Fibroblast of lung (primary cell): ENCODE results near the gene INTS11.

ENCODE experiments used
- EZH2 ChIP-seq: IDR thresholded peaks from 2 replicates; pipeline ENCODE4 v1.5.1; 2012; ENCODE audit warnings: low read length, control low read depth, mild to moderate bottlenecking; ENCODE audit errors: missing control alignments
- TF ChIP-seq, protein P1 (sequence below), 2 donors: IDR thresholded peaks in 1 of 2; conservative IDR thresholded peaks in 1 of 2; 1 replicate in 1 of 2; 2 replicates in 1 of 2; pipeline ENCODE4 v1.5.1; 2011 to 2012; ENCODE audit warnings: low read length in 2 of 2, control low read depth in 1 of 2, inconsistent platforms in 1 of 2, low read depth in 1 of 2, mild to moderate bottlenecking in 1 of 2

DNA sequence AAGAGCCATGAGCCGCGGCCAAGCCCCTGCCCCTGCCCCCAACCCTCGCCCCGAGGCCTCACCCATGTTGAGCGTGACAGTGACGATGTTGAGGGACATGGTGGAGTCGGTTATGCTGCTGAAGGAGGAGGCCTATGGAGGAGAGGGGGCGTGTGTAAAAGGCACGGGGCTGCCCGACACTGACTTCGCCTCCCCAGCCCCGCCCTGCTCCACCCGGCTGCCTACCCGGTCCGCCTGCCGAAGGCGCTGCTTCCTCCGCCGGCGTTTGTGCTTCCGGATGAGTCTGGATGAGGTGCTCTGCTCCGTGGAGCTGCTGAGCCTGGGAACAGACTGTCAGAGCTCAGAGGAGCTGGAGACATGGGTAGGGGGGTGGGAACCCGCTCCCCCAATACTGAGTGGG, 15.7 kb upstream of the INTS11 start:
- TF ChIP-seq, protein P1, sequence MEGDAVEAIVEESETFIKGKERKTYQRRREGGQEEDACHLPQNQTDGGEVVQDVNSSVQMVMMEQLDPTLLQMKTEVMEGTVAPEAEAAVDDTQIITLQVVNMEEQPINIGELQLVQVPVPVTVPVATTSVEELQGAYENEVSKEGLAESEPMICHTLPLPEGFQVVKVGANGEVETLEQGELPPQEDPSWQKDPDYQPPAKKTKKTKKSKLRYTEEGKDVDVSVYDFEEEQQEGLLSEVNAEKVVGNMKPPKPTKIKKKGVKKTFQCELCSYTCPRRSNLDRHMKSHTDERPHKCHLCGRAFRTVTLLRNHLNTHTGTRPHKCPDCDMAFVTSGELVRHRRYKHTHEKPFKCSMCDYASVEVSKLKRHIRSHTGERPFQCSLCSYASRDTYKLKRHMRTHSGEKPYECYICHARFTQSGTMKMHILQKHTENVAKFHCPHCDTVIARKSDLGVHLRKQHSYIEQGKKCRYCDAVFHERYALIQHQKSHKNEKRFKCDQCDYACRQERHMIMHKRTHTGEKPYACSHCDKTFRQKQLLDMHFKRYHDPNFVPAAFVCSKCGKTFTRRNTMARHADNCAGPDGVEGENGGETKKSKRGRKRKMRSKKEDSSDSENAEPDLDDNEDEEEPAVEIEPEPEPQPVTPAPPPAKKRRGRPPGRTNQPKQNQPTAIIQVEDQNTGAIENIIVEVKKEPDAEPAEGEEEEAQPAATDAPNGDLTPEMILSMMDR (conservative IDR thresholded peaks at IDR 0.05 in 1 of 2, IDR thresholded peaks at IDR 0.05 in 1 of 2; ENCODE audit: low read depth in 1 of 2, low read length in 2 of 2), result no peak
- no peak for TF ChIP-seq EZH2
